ENCODE results near the gene NTHL1.

NTHL1 gene

DNA sequence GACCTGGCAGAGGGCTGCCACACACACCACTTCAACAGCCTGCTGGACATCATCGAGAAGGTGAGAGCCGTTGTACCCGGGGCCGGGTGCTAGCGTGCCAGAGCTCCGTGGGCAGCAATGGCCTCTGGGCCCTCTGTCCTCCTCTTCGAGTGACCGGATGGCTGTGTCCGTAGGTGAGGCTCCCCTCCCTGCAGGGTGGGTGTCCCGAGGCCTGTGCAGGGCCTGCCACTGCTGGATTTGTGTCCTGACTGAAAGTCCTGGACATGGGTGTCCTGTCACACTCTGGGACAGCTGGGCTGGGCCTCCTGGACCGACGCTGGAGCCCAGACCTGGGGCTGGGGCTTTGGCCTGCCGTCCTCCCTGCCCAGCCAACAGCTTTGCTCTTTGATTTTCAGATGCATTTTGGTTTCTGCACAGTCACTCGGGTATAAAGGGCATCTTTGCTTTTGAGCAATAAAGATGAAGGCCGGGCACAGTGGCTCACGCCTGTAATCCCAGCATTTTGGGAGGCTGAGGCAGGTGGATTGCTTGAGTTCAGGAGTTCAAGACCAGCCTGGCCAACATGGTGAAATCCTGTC, 16.8 kb upstream of the NTHL1 start:
- no peak for DNase-seq (ENCODE audit: low read depth)

DNA sequence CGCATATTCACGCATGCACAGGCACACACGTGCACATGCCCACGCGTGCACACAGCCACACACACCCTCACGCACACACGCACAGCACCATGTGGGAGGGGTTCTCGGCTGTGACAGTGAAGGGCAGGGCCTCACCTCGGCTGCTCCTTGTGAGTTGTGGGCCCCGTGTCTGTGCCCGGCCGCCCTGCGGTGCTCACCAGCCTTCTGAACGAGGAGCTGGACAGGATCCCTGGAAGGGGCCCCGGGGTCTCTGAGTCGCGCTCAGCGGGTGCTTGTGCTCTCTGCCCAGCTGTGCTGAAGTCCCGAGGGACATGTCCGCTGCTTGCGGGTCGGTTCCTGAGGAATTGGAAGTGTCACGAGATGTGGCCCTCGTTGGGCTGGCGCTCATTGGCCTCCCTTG, 16.2 kb upstream of the NTHL1 start:
- no peak for DNase-seq (ENCODE audit: low read depth)

DNA sequence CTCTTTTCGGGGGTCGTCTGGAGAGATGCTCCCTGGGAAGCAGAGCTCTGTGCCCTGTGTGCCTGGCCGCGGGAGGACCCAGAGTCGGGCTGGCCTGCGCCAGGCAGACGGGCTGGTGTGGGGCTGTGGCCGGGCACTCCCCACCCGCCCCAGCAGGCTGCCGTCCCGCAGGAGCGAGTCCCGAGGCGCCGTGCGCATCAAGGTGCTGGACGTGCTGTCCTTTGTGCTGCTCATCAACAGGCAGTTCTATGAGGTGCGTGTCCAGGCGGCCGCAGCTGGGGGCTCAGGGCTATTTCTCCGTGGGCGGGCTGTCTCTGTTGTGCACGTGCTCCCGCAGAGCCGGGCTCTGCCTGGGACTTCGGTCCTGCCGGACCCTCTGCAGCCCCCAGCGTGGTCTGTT, 15.2 kb upstream of the NTHL1 start:
- DNase-seq (ENCODE audit: low read depth): no peak

DNA sequence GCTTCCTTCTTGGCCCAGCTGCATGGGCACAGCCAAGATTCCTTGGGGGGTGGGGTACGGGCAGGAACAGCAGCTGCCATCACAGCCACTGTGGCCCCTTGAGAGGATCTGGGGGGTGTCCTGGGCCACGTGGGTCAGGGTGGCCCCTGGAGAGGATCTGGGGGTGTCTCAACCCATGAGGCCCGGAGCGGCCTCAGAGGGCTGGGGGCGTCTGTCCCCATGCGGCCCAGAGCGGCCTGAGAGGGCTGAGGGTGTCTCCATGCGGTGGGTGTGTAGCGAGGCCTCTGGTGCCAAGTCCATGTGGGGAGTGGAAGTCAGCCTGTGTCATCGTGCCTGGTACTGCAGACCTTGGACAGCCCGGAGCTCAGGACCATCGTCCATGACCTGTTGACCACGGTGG, 13.9 kb upstream of the NTHL1 start:
- DNase-seq (ENCODE audit: low read depth): no peak

DNA sequence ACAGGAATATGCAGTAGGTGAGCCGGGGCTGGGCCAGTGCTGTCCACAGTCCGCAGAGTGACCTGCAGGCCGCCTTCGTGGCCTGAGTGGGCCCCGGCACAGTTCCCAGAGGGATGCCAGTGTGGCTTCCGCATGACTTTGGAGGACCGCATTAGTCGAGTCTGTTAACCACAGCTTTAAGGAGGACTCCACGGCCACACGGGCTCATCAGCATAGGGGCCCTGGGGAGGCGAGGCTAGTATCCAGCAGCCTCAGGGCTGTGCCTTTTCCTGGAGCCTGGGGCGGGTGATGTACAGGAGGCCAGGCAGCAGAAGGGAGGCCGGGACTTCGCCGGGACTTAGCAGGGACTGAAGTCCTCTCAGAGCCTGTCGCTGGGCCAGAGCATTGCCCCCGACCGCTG, 13.4 kb upstream of the NTHL1 start:
- no peak for DNase-seq (ENCODE audit: low read depth)

DNA sequence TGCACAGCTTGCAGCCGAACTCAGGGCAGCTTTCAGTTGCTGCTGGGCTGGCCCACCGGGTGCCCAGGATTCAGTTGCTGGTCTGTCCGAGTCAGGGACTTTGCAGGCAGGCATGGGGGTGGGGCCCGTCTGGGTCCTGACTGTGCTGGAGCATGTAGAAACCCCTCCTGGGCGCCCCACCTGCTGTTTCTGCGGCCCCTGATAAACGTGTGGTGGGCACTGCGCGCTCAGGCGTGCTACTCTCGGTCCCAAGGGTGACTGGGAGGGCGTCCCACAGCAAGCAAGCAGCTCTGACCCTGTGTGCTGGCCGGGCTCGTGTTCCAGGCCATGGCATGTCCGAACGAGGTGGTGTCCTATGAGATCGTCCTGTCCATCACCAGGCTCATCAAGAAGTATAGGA, 12.7 kb upstream of the NTHL1 start:
- no peak for DNase-seq (ENCODE audit: low read depth)

DNA sequence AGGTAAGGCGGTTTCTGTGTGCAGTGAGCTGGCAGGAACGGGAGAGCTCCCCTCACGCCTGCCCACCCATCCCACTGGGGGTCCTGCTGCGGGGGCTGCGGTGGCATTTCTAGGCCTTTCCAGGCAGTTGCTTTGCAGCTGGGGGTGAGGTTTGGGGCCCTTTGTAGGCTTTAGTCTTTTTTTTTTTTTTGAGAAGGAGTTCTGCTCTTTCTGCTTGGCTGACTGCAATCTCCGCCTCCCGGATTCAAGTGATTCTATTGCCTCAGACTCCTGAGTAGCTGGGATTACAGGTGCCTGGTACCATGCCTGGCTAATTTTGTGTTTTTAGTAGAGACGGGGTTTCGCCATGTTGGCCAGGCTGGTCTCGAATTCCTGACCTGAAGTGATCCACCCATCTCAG, 11.2 kb upstream of the NTHL1 start:
- DNase-seq (ENCODE audit: low read depth): no peak

DNA sequence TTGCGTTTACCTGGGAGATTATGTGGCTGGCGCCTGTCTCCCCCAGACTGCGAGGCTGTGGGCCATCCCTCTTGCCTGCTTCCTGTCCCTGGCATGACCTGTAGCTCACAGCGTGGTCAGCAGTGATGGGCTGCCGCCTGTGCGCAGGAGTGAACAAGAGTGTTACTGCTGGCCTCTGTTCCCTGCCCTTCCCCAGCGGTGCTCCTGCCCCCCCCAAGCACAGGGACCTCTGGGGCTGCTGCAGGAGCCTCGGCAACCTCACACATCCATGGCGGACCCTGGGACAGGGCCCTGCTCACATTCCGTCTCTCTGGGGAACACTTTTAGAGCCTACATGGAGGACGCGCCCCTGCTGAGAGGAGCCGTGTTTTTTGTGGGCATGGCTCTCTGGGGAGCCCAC, 10.8 kb upstream of the NTHL1 start:
- DNase-seq (ENCODE audit: low read depth): no peak

DNA sequence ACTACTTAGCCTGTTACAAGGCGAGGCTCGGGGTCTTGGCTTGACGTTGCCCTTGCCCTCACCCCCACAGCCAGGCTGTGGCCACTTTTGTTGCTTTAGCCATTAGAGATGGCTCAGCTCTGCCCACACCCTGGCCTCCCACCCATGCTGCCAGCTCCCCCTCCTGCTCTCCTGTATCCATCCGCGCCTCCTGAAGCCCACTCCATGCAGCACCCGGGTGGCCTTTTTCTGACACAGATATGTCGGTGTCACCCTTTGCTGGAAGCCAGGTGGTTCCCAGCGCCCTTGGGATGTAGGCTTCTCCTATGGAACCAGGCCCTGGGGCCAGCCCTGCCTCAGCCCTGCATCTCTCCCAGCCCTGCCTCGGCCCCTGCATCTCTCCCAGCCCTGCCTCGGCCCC, 9.8 kb upstream of the NTHL1 start:
- DNase-seq (ENCODE audit: low read depth): no peak

DNA sequence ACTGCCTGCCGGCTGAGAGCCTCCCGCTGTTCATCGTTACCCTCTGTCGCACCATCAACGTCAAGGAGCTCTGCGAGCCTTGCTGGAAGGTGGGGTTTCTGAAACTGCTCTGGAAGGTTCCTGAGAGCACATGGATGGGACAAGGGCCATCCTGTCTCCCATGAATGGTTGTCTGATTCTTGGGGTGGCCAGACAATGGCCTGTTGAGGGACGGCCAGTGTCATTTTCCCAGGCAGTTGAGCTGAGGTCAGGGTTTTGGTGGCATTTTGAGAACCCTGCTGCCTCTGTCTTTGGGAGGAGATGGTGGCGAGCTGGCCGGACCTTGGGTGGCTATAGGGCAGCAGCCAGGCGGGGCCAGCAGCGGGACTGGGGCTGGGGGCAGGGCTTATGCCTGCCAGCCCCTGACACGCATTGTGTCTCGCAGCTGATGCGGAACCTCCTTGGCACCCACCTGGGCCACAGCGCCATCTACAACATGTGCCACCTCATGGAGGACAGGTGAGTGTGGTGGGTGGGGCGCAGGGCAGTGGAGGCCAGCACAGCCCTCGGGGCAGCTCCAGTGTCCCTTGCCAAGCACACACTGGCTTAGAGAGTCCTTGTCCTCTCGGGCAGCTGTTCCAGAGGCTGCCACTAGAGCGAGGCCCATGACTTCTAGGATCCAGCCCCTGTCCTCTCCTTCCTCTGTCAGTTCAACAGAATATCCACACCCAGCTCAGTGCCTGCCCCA, 9.2 kb upstream of the NTHL1 start:
- DNase-seq (ENCODE audit: low read depth): no peak

DNA sequence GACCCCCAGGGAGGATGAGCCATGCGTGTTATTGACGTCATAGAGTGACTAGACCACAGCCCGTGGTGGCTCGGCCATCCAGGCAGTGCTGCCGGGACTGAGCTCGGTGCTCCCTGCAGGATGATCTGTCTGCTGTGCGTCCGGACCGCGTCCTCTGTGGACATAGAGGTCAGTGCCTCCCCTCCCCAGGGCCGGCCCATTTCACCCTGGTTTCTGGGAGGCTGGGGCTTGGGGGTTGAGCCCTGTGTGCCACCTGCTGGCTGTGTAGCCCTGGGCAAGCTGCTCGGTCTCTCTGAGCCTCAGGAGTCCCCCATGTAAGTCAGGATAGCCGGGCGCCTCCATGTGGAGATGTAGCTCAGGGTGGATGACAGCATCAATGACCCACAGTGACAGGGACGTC, 8.4 kb upstream of the NTHL1 start:
- no peak for DNase-seq (ENCODE audit: low read depth)

DNA sequence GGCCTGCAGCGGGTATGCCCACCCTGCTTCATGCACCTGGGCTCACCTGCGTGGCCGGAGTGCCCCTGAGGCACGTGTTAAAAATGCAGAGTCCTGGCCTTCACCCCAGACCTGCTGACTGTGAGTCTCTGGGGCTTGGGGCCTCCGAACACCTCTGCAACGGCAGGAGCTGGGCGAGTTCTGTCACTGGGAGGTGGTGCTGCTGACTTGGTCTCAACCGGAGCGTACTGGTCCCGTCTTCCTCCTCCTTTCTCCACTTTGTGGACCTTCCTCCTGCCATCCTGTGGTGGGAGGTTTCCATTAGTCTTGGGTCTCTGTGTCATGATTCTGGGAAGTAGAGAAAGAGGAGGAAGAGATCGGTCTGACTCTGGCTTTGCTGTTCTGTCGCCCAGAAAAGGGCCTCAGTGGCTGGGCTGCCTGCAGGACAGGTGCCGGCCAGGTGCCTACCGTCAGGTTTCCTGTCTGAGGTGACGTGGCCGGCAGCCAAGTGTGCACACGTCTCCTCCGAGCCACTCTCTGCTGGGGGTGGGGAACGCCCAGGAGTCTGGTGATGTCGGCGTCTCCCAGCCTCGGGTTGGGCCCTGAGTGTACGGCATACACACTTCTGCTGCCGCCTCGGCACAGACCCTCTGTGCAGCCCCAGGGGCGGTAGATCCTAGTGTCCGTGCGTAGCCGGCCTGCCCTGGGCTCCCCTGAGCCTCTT, 7.1 kb upstream of the NTHL1 start:
- DNase-seq (ENCODE audit: low read depth): no peak

DNA sequence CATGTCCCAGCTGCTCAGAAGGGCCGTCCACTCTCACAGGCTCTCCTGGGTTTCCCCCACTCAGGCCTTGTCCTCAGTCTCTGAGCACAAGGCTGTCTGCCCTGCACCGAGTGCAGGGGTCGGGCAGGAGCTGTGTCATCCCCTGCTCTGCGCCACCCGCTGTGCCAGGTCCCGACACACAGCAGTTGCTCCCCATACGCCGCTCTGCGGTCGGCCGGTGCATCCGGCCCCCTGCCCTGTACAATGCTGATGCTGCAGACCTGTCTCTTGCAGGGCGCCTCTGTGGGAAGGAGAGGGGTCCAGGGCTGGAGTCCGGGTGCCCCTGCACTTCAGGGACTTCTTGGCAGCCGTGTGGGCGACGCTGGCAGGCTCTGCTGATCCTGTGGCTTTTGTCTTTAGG, 6.3 kb upstream of the NTHL1 start:
- no peak for DNase-seq (ENCODE audit: low read depth)

DNA sequence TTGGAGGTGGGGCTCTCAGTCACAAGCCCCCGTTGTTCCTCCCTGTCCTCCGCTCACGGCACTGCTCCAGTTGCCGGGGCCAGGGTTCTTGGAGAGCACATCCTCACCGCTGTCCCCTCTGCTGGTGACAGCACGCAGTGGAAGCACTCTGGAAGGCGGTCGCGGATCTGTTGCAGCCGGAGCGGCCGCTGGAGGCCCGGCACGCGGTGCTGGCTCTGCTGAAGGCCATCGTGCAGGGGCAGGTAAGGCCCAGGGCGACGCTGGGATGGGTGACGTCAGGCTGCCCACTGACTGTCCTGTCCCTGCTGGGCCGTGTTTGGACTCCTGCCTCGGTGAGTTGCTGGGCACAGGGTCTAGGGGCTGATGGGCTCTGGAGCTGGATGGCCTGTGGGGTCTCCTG, 5.6 kb upstream of the NTHL1 start:
- no peak for DNase-seq (ENCODE audit: low read depth)

DNA sequence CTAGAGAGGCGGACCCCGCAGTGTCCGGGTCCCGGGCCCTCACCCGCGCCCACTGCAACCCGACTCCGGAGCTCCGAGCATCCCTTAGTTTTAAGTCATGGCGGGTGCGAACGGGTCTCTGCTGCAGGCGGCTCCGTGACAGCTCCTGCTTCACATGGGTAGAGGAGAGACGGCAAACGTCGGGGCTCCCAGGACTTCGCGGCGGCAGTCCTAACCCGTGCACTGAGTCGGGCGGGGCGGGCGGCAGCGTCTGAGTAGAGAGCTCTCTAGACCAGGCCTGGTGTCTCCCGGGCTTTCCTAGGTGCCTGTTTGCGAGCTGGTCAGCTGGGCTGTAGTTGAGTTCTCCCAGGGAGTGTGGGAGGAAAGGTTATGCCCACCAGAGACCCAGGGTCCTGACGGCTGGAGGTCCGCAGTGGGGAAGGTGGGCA, 496 bp upstream of the NTHL1 start:
- DNase-seq (ENCODE audit: low read depth): no peak

DNA sequence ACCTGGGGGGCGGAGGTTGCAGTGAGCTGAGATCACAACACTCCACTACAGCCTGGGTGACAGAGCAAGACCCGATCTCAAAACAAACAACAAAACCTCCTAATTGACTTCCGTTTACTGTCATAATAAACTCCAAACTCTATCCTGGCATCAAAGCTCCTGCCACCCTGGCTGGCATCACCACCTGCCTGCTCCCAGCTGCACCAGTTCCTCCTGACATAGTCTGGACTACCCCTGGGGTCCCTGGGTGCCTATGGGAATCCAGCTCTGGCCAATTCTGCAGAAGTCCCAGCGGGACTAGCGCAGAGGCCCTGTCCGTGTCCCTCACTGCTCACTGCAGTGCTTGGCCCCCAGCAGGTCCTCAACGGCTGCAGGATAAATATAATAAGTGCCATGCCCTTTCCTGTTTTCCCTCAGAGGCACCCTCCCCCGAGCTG, 723 bp downstream of the NTHL1 start:
- no peak for DNase-seq (ENCODE audit: low read depth)

DNA sequence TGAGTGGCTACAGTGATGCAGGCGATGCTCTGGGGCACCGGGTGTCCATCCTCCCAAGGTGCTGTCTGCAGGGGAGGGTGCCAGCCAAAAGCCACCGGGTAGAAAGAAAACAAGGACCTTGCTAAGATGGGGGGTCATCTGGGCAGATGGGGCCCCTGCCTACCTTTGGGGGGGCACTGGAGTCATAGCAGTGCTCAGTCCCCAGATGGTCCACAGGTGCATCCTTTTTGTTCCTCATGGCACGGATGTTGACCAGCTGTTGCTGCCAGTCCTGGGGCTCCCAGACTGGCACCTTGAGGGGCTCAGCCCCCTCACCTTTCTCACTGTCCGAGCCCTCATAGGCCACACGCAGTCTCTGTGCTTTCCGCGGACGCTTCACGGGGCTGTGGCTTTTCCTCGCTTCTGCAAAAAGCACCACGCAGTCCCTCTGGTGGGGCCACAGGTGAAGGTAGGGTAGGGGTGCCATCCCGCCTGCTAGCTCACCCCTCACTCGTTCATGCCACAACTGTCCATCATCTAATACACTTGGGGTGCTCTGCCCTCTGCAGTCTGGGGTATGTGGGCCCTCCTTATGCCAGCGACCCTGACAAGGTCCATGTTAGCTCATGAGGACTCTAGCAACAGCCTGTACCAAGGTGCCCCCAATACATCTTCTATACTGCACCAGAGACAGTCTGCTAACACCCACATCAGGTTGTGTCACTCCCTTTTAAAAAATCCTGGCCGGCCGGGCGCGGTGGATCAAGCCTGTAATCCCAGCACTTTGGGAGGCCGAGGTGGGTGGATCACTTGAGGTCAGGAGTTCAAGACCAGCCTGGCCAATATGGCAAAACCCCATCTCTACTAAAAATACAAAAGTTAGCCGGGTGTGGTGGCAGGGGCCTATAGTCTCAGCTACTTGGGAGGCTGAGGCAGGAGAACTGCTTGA, 1.4 kb downstream of the NTHL1 start:
- DNase-seq (ENCODE audit: low read depth): no peak

DNA sequence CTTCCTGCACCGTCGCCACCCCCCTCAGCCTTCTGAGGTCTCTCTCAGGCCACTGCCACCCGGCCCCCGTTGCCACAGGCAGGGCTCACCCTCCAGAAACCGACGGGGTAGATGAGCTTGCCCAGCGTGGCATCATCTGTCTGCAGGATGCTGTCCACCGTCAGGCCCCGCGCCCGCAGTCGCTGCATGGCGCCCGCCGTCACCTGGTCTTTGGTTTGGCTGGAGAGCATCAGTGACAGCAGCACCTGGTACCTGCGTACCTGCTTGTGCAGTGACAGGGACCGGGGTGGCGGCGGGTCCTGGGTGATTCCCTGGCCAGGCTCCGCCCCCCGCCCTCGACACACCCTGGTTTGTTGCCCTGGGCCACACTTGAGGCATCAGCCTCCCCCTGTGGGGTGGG, 3.1 kb downstream of the NTHL1 start:
- no peak for DNase-seq (ENCODE audit: low read depth)

DNA sequence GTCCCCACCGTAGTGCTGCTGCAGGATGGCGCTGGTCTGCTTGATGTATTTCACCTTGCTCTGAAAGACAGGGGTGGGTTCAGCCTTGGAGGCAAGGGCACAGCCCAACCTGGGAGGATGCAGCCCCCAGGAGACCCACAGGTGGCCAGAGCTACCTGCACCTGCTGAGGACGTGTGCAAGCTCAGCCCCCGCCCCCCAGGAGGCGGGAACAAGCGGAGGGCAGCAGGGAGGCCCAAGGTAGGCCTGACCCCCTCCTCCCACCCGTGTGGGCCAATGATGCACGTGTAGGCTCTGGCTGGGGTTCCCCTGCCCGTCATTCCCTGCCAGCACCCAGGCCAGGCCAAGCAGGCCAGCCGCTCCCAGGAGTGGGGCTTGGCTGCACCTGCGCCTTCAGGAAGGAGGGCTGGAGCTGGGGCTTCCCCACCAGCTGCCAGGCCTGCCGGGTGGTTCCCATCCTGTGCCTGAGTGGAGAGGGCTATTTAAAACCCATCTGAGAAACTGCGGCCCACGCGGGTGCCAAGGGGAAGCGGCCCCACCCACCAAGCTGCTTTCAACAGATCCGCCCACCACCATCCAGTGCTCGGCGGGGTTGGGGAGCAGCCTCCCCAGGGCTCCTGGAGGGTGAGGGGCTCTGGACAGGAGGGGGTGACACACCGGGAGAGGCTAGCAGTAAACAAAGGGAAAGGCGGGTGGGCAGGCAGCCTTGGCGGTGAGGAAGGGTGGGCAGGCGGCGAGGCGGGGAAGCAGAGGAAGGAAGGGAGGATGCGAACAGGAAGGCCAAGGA, 3.8 kb downstream of the NTHL1 start:
- DNase-seq (ENCODE audit: low read depth): no peak

DNA sequence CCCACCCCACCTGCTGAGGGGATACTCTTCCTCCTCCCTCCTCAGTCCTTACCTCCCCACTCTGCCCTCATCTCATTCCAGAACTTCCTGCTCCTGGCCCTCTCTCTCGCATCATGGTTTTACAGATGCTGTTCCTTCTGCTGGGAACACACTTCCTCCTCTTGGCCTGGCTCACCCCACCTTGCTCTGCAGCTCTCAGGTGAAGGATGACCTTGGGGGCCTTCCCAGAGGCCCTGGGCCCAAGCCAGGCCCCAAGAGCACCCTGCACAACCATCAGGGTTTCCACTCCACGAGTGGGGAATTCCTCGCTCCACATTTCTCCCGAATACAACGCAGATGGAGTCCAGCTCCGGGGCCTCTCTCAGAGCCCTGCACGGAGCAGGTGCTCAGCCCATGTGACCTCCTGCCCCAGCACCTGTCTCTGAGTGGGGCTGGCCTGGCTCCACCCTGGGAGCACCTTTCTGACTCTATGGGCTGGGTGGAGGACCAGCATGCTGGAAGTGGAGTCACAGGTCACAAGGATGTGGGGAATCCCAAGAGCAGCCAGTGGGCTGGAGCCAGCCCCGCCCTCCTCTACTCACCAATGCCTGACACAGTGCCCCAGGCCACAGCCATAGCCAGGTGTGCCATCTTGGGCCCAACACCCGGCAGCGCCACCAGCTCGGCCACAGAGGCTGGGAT, 4.5 kb downstream of the NTHL1 start:
- DNase-seq (ENCODE audit: low read depth): no peak

Data from T follicular helper cell (primary cell).